Activated naive CD8-positive, alpha-beta T cell (primary cell): ENCODE results near the gene AMER2.
"Not testable (repeated sequence)": the region's sequence is repeated elsewhere in the genome, so short reads cannot be mapped to it uniquely, and the experiment has no call there.

Source experiments
- H3K27ac Mint-ChIP-seq: one replicate; pipeline ENCODE4 v1.8.0; 2021; ENCODE audit warnings: mixed read lengths
- H3K27me3 Mint-ChIP-seq: one replicate; pipeline ENCODE4 v1.8.0; 2021; ENCODE audit warnings: mixed read lengths
- H3K36me3 Mint-ChIP-seq: one replicate; pipeline ENCODE4 v1.8.0; 2021; ENCODE audit warnings: mixed read lengths
- H3K4me1 Mint-ChIP-seq: one replicate; pipeline ENCODE4 v1.8.0; 2021; ENCODE audit warnings: low read depth, mixed read lengths
- H3K4me3 Mint-ChIP-seq: one replicate; pipeline ENCODE4 v1.8.0; 2021; ENCODE audit warnings: mild to moderate bottlenecking, mixed read lengths
- H3K9me3 Mint-ChIP-seq: one replicate; pipeline ENCODE4 v1.8.0; 2021; ENCODE audit warnings: low read depth, mixed read lengths

The AMER2 gene

DNA sequence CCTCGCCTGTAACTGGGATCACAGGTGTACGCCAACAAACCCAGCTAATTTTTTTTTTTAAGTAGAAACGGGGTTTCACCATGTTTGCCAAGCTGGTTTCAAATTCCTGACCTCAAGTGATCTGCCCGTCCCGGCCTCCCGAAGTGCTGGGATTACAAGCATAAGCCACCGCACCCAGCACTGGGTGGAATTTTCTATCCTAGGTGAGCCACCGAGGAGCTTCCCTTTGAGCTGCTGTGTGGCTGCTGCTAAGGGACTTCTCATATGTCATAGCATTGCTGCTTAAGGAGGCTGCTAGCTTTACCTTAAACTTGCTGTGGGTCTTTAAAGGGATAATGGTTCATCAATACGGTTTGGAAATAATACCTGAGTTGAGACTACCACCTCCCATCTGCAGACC is 2.9 kb upstream of the AMER2 start:
- Mint-ChIP-seq H3K4me1 (peaks cover 13% of the 10 kb centered on the region), H3K27ac (no peak overlapping the region), H3K9me3 (no peaks in the 10 kb centered on the region), H3K27me3 (peaks cover 52% of the 10 kb centered on the region), H3K4me3 (no peak overlapping the region), H3K36me3 (no peaks in the 10 kb centered on the region)

DNA sequence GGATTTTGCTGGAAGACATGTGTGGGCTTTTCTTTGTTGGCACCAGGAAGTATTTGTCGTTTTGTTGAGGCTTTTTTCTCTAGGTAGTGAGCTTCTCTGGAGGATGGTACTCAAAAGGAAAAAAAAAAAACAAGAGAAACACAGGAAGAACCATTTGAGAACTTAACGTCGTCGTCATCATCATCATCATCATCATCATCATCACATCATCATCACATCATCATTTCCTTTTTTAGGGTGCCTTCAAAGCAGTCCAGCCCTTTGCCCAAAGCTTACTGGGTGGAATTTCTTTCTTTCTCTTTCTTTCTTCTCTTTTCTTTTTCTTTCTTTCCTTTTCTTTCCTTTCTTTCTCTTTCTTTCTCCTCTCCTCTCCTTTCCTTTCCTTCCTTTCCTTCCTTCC is 2.2 kb upstream of the AMER2 start:
- Mint-ChIP-seq H3K27me3 (peaks cover 55% of the 10 kb centered on the region), H3K36me3 (no peaks in the 10 kb centered on the region), H3K4me1 (peaks cover 11% of the 10 kb centered on the region), H3K9me3 (no peaks in the 10 kb centered on the region), H3K27ac (no peak overlapping the region), H3K4me3 (no peak overlapping the region)

DNA sequence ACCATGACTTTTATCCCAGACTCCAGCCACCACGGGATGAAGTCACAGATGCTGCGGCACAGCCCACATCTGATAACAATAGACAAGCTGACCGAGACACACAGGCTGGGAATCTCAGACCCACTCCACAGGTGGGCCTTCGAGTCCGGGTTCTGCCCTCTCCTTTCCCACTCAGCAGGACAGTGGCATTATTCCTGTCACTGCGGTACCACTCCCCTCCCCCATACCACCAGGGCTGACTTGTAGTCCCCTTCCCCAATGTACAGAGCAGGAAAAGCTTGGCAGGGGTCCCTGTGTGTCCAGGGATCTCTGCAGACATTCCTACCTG is 179 bp upstream of the AMER2 start:
- Mint-ChIP-seq H3K36me3 (no peaks in the 10 kb centered on the region), H3K4me1 (peaks cover 11% of the 10 kb centered on the region), H3K27me3 (peaks cover 52% of the 10 kb centered on the region), H3K27ac (no peak overlapping the region), H3K4me3 (peak overlapping the region; percentile 73), H3K9me3 (no peaks in the 10 kb centered on the region)

DNA sequence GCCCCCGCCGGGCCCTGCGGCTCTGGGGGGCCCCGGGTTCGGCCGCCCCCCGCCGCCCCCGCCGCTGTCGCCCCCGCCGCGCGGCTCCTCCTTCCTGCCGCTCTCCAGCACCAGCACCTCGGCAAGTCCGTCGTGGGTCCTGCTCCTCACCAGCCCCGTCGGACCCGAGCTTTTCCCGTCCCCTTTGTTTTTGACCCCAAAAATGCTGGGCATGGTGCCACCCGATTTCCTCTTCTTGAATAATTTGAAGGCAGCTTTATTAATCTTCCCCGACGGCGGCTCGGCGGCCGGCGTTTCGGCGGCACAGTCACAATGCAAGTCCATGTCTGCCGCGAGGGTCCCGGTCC is 945 bp downstream of the AMER2 start:
- peaks cover 44% of the 10 kb centered on the region for H3K27me3 Mint-ChIP-seq
- no peak overlapping the region for H3K27ac Mint-ChIP-seq
- peak overlapping the region; percentile 73 for H3K4me3 Mint-ChIP-seq
- no peaks in the 10 kb centered on the region for H3K9me3 Mint-ChIP-seq
- no peaks in the 10 kb centered on the region for H3K36me3 Mint-ChIP-seq
- H3K4me1 Mint-ChIP-seq = peaks cover 11% of the 10 kb centered on the region

DNA sequence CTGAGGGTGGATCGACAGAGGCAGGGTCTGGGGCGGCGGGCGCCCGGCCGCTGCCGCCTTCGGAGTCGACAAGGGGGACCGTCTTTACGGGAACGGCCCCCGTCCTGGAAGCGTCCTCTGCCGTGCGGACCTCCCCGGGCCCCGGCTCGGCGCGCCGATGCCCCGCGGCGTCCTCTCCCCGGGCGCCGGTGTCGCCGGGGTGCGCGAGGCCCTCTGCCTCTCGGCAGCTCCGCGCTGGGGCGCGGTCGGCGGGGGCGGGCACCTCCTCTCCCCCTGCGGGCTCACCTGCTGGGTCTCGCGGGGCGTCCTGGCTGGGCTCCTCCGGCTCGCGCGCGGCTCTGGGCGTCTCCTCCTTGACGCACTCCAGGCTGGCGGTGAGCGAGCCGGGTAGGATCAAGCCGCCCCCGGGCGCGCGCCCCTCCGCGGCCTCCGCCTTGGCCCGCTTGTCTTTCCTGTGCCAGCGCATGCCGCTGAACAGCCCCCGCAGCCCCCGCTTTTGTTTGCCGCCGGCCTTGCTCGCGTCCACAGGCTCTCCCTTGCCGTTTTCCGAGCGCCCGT is 1.5 kb downstream of the AMER2 start:
- Mint-ChIP-seq H3K4me1 (peaks cover 11% of the 10 kb centered on the region), H3K27ac (no peak overlapping the region), H3K9me3 (no peaks in the 10 kb centered on the region), H3K27me3 (peaks cover 41% of the 10 kb centered on the region), H3K4me3 (peak overlapping the region; percentile 27), H3K36me3 (no peaks in the 10 kb centered on the region)

DNA sequence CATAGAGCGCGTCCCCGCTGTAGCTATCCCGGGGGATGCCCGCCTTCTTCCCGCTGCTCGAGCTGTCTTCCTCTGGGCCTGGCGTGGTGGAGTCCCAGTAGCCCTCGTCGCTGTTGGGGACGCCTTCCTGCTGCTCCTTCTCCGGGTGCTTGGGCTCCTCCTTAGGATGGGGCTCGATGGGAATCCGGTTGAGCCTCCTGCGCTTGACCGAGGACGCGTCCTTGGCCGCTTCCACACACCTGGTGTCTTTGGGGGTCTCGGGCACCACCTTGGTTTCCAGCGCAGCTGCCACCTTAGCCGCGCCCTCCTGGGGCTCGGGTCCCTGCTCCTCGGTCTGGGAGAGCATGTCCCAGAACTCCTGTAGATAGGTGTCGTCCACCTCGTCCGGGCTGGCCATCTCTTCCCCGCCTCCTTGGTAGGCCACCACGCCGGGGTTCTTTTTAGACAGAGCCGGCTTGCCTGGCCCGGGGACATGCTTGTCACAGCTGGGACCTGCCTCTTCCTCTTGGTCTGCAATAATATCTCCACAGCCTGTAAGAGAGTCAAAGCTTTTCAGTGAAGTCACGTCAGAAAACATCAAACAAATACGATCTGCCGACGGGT is 2.0 kb downstream of the AMER2 start:
- H3K9me3 Mint-ChIP-seq = no peaks in the 10 kb centered on the region
- H3K36me3 Mint-ChIP-seq = no peaks in the 10 kb centered on the region
- peaks cover 37% of the 10 kb centered on the region for H3K27me3 Mint-ChIP-seq
- peak overlapping the region; percentile 27 for H3K4me3 Mint-ChIP-seq
- H3K4me1 Mint-ChIP-seq = peaks cover 11% of the 10 kb centered on the region
- H3K27ac Mint-ChIP-seq = no peak overlapping the region

DNA sequence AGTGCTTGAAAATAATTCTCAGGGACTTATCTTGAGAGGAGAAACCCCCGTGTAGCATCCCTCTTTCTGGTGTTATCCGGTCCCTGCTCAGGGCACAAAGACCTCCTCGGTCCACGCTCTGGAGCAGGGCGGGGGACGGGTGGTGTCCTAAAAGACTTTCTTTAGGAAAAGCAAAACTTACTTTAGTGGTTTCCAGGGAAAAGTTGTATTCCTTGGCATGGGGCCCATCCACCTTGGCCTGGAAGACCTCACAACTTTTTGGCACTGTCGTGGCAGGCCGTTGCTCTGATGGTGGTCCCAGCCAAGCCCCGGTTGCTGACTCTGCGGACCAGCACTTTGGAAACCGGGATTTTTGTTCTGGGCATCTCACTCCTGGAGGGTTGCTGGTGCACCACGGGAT is 2.7 kb downstream of the AMER2 start:
- Mint-ChIP-seq H3K27ac (no peak overlapping the region), H3K9me3 (no peaks in the 10 kb centered on the region), H3K27me3 (peaks cover 35% of the 10 kb centered on the region), H3K36me3 (no peaks in the 10 kb centered on the region), H3K4me1 (peaks cover 11% of the 10 kb centered on the region), H3K4me3 (no peak overlapping the region)

DNA sequence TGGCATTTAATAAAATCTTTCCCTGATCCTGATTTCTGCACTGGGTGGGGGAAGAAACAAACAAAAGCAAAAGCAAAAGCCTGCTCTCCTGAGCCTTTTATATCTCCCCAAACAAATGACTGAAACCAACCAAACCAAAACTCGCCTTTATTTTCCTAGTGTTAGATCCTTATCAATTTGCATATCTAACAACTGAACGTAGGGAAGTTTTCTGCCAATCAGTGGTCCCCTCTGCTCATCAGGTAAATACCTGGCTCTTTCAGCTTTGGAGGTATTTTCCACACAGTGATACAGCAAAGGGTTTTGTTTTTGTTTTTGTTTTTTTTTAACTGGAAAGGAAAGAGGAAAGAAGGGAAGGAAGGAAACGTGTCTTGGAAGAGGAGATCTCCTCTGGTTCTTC is 3.3 kb downstream of the AMER2 start:
- peaks cover 32% of the 10 kb centered on the region for H3K27me3 Mint-ChIP-seq
- peaks cover 11% of the 10 kb centered on the region for H3K4me1 Mint-ChIP-seq
- no peak overlapping the region for H3K4me3 Mint-ChIP-seq
- H3K9me3 Mint-ChIP-seq = no peaks in the 10 kb centered on the region
- H3K36me3 Mint-ChIP-seq = no peaks in the 10 kb centered on the region
- H3K27ac Mint-ChIP-seq = no peak overlapping the region

DNA sequence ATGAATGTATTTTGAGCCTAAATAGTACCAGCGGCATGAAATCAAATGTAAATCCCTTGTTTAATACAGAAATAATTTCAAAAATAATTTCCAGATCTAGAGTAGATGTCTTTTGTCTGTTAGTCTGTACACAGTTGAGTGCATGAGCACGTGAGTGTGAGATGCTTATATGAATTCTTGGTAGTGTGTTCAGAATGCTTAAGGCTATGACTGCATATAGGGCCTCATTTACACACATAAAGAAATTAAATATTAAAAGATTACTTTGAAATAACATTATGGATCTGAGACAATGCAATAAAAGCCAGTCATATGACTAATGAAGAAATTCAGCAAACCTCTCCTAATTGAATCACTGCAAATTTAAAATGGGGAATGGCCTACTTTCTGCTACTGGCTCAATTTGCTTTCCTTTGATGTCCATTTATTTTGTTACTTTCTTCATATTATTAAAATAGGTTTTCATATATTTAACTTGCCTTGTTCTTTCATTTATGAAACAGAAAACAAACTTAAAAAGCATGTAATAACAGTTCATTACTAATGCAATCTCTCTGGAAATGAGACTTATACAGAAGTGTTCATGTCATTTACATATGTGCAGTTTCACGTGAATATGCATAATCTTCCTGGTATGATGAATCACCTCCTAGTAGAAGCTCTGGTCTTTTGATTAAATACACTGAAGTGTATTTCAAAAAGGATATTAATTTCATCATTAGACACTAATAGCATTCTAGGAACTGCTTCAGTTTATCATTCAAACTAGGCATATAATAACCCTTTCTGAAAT is 4.5 kb downstream of the AMER2 start:
- Mint-ChIP-seq H3K27ac (no peak overlapping the region), H3K9me3 (no peaks in the 10 kb centered on the region), H3K4me3 (no peak overlapping the region), H3K27me3 (peaks cover 30% of the 10 kb centered on the region), H3K36me3 (no peaks in the 10 kb centered on the region), H3K4me1 (peaks cover 11% of the 10 kb centered on the region)

DNA sequence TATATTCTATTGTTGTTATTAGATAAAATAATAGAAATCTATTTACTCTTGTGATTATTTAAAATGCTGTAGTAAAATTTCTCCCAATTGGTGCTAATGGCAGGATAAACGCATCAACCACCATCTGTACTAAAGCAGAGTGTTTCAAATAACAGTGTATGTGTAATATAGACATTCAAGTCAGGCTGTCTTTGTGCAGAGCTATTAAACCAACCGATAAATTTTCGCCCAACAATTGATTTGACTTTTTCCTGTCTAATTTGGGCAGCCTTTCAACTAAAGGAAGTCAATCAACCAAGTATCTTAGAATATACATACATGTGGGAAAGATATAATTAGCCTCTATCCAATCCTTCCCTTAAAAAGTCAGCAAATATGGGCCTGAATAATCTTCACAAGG is 5.8 kb downstream of the AMER2 start:
- Mint-ChIP-seq H3K27ac (no peak overlapping the region), H3K36me3 (no peaks in the 10 kb centered on the region), H3K27me3 (peaks cover 20% of the 10 kb centered on the region), H3K4me1 (peaks cover 2% of the 10 kb centered on the region), H3K4me3 (no peak overlapping the region), H3K9me3 (no peaks in the 10 kb centered on the region)

DNA sequence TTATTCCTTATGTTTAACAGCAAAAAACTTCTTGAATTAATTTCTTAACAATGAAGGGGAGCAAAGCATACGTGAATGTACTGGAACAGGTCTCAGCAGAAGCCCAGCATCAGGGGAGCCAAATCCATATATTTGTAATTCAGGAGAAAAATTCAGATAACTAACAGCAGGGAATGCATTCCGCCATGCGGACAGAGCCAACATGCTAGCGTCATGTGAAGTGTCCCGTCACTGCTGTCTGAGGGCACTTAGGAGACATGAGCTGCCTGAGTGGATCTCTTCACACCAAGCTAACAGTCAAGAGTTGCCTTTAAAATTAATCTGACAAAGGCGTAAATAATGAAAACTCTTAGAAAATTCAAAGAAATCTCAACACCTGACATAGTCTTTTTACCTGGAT is 6.4 kb downstream of the AMER2 start:
- no peak overlapping the region for H3K4me3 Mint-ChIP-seq
- no peak overlapping the region for H3K27ac Mint-ChIP-seq
- H3K9me3 Mint-ChIP-seq = no peaks in the 10 kb centered on the region
- H3K36me3 Mint-ChIP-seq = no peaks in the 10 kb centered on the region
- no peaks in the 10 kb centered on the region for H3K4me1 Mint-ChIP-seq
- H3K27me3 Mint-ChIP-seq = peaks cover 20% of the 10 kb centered on the region

DNA sequence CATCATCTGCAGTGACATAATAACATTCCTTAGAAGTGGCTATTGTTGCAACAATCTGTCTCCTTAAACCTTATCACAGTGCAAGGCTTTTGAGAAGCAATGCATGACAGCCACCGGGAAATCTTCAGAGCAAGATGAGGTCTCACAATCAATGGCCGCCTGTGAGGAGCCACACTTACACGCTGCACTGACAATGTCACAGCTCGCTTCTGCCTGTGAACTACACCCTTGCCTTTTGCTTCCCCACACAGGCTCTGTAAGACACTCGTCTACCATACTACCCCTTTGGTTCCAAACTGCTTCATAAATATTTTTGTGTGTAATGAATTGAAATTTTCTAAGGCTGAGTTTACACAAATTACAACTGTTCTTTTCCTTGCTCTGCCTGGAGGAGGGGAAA is 6.9 kb downstream of the AMER2 start:
- H3K4me3 Mint-ChIP-seq, H3K36me3 Mint-ChIP-seq, H3K27ac Mint-ChIP-seq, H3K9me3 Mint-ChIP-seq, H3K4me1 Mint-ChIP-seq: not testable (repeated sequence)
- peaks cover 18% of the 10 kb centered on the region for H3K27me3 Mint-ChIP-seq

DNA sequence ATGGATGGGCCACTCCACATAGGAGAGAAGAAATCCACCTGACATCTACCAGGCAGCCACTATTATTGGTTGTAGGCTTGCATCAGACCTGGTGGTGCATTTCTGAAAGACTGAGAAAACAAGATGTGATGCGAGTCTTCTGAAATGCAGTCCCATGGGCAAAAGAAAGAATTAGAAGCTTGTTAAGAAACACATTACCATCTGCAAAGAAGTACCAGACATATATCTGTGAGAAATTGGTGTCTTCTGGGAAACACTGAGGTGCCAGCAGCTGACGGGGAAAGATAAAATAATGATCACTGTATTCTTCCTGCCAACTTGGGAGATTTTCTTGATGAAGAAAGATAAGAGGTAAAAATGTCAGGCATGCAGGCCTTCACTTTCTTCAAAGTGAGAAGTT is 14.4 kb downstream of the AMER2 start:
- Mint-ChIP-seq H3K4me1 (no peaks in the 10 kb centered on the region), H3K27ac (no peak overlapping the region), H3K27me3 (peaks cover 7% of the 10 kb centered on the region), H3K9me3 (no peaks in the 10 kb centered on the region), H3K36me3 (no peaks in the 10 kb centered on the region), H3K4me3 (no peak overlapping the region)

DNA sequence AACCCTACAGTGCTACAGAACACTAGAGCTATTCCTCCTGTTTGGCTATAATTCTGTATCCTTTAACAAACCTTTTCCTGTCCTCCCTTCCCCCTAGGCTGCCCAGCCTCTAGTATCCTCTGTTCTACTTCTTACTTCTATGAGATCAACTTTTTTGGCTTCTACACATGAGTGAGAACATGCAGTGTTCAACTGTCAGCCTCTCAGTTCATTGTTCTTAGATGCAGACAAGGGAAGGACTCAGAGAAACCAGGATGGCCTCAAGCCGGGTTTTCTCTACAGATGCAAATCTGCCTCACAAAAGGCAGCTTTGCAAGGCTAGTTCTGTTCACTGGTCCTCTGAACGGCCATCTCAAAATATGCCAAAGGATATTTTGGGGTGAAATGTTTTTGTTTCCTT is 18.4 kb downstream of the AMER2 start:
- Mint-ChIP-seq H3K4me3 (no peak overlapping the region), H3K4me1 (no peaks in the 10 kb centered on the region), H3K9me3 (no peaks in the 10 kb centered on the region), H3K27me3 (peaks cover 16% of the 10 kb centered on the region), H3K36me3 (no peaks in the 10 kb centered on the region), H3K27ac (no peak overlapping the region)

DNA sequence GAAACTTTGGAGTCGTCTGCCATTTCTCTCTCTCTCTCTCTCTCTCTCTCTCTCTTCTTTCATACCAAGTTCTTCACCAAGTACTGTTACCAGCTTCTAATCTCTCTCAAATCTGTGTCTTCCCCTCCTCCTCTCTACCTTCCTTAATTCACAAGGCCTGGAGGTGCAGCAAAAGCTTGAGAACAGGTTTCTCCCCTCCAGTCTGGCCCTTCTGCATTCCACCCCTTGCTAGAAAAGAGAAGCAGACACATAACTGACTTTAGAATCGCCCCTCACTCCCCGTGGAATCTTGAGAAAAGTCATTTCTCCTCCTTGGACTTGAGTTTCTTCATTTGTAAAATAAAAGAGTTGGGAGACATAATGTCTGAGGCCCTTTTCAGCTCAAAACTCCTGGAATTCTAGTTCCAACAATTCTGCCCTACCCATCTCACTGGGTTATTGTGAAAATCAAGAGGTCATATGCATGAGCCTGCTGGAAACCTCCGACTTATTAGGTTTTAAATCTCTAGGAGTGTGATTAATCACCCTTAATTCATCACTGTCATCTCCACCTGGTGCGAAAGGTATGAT is 20.4 kb downstream of the AMER2 start:
- H3K4me1 Mint-ChIP-seq = no peaks in the 10 kb centered on the region
- no peaks in the 10 kb centered on the region for H3K36me3 Mint-ChIP-seq
- peaks cover 16% of the 10 kb centered on the region for H3K27me3 Mint-ChIP-seq
- no peak overlapping the region for H3K27ac Mint-ChIP-seq
- H3K4me3 Mint-ChIP-seq = no peak overlapping the region
- H3K9me3 Mint-ChIP-seq = no peaks in the 10 kb centered on the region

DNA sequence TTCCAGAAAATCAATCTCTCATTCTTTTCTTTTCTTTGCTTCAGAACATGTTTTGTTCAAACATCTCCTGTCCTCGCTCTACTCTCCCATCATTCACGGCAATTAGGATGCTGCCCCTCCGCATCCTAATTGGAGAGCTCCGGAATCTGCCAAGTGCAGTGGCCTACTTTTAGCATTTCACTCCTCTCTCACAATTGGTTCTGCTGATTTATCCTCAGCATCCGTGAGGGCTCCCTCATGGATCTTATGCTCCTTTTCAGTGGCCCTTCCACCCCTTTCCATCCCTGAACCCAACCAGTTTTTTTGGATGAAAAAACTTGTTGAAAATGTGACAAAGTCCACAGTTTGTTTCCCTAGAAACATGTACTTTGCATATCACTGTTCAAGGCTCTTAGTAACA is 22.4 kb downstream of the AMER2 start:
- Mint-ChIP-seq H3K27ac (no peak overlapping the region), H3K9me3 (no peaks in the 10 kb centered on the region), H3K4me1 (no peaks in the 10 kb centered on the region), H3K36me3 (no peaks in the 10 kb centered on the region), H3K4me3 (no peak overlapping the region), H3K27me3 (peaks cover 16% of the 10 kb centered on the region)
